OCI-LY7 (cell line): ENCODE results near the gene IGFBP1. TPM values are rescaled to one million over a fixed set of nuclear protein-coding genes. Genes with fewer than 3 reads are reported as not detected.

ENCODE experiments used
- BruUV-seq: library from RNA; stranded (reverse); fragments of 400-500 nt; replicated peaks from 2 replicates; lab custom pipeline; 2021; lab: Mats Ljungman, UMichigan
- CTCF ChIA-PET: fragments of 300-600 bp; sonication (Branson Sonifier 250); formaldehyde crosslinking; loops from one replicate; lab custom pipeline; 2022; ENCODE audit warnings: antibody characterized with exemption; ENCODE audit not compliant: unreplicated experiment; lab: Charles Lee
- POLR2A ChIA-PET: fragments of 300-600 bp; sonication (Branson Sonifier 250); formaldehyde crosslinking; loops from one replicate; lab custom pipeline; 2022; ENCODE audit warnings: antibody characterized with exemption; lab: Charles Lee
- DNase-seq: peaks from one replicate; pipeline ENCODE4 v3.0.0-alpha.2; 2015; ENCODE audit warnings: low spot score
- H2AFZ ChIP-seq: fragments of 200-600 bp; sonication (generic), shearing (Covaris generic); 2 replicates; pipeline ENCODE4 v1.6.1; 2014; ENCODE audit warnings: mild to moderate bottlenecking, antibody characterized with exemption, low read length, moderate library complexity
- H3K27ac ChIP-seq: fragments of 200-600 bp; sonication (generic); 2 replicates; pipeline ENCODE4 v1.5.1; 2014; ENCODE audit warnings: mixed run types, low read depth, mild to moderate bottlenecking, moderate library complexity, low read length, inconsistent platforms; ENCODE audit not compliant: poor library complexity, severe bottlenecking
- H3K36me3 ChIP-seq: fragments of 200-600 bp; sonication (generic); 2 replicates; pipeline ENCODE4 v1.6.1; 2014; ENCODE audit warnings: mild to moderate bottlenecking, antibody characterized with exemption, low read length, moderate library complexity, mixed read lengths; ENCODE audit not compliant: insufficient read depth
- H3K4me1 ChIP-seq: fragments of 200-600 bp; sonication (generic); 2 replicates; pipeline ENCODE4 v1.5.1; 2014; ENCODE audit warnings: mild to moderate bottlenecking, low read length; ENCODE audit not compliant: insufficient read depth, poor library complexity, severe bottlenecking
- H3K4me2 ChIP-seq: fragments of 200-600 bp; sonication (generic); 2 replicates; pipeline ENCODE4 v1.6.1; 2014; ENCODE audit warnings: mild to moderate bottlenecking, low read length
- H3K4me3 ChIP-seq: fragments of 200-600 bp; sonication (generic); 2 replicates; pipeline ENCODE4 v1.5.1; 2014; ENCODE audit warnings: mild to moderate bottlenecking, low read depth, low read length; ENCODE audit not compliant: poor library complexity, severe bottlenecking
- H3K79me2 ChIP-seq: fragments of 200-600 bp; sonication (generic); 2 replicates; pipeline ENCODE4 v1.6.1; 2016; ENCODE audit warnings: low read depth, mild to moderate bottlenecking, low read length, moderate library complexity, mixed read lengths; ENCODE audit not compliant: insufficient read depth
- H3K9me2 ChIP-seq: fragments of 200-600 bp; sonication (generic); 2 replicates; pipeline ENCODE4 v1.6.1; 2016; ENCODE audit warnings: mild to moderate bottlenecking, low read length, mixed read lengths; ENCODE audit not compliant: insufficient read depth
- H3K9me3 ChIP-seq: fragments of 200-600 bp; sonication (generic); 2 replicates; pipeline ENCODE4 v1.6.1; 2014; ENCODE audit warnings: mild to moderate bottlenecking, mixed run types, low read length, mixed read lengths
- H4K20me1 ChIP-seq: fragments of 200-600 bp; sonication (generic); 2 replicates; pipeline ENCODE4 v1.6.1; 2014; ENCODE audit warnings: mild to moderate bottlenecking, antibody characterized with exemption, low read length, moderate library complexity, mixed read lengths; ENCODE audit not compliant: insufficient read depth
- EZH2phosphoT487 ChIP-seq: fragments of 200-600 bp; sonication (generic); IDR thresholded peaks from 2 replicates; pipeline ENCODE4 v1.6.1; 2018; ENCODE audit warnings: low read depth, borderline replicate concordance, mild to moderate bottlenecking, mixed run types, antibody characterized with exemption, low read length, moderate library complexity, mixed read lengths
- intact Hi-C: fragments of 100-400 bp; cut with micrococcal nuclease; formaldehyde crosslinking; loops from one replicate; pipeline ENCODE4 v1.10.0; 2022; ENCODE audit not compliant: unreplicated experiment
- total RNA-seq, 2 experiments: library from RNA; depleted of rRNA in 1 of 2; stranded (reverse); fragments of >200 nt in 1 of 2; shearing (Covaris generic) in 1 of 2; gene quantifications; 2 replicates each; pipeline ENCODE4 v1.2.3, GENCODE V29; 2014 to 2022
- TF ChIP-seq, protein P1 (sequence below): fragments of 200-600 bp; sonication (generic); conservative IDR thresholded peaks from 2 replicates; pipeline ENCODE4 v1.5.1; 2014; ENCODE audit warnings: mild to moderate bottlenecking, antibody characterized with exemption, low read length, moderate library complexity, mixed read lengths

IGFBP1 gene
- total RNA-seq, 2 experiments from 2014 or later: not detected

DNA sequence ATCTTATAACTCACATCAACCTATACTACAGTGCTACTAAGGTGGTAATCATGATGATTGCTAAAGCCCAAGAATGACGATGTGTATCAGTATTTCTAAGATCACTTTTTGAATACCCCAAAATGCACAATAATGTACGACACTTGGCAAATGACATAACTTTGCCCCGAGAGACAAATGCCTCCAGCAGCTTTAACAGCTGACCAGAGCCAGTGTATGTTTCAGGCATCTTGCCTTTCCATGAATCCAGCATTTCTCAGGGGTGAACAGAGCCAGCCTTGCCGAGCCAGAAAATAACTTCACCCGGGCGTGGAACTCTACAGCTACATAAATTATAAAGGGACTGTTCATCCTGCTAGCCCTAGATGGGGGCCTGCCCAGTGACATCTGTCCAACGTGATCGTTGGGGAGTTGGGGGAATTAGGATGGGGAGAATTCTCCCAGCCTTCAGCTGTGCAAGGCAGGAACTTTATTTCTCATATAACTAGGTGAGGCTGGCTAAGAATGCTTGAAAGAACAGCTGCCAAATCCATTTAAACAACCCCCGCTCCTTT lies 31.0 kb downstream of the IGFBP1 start:
- POLR2A ChIA-PET: no interaction called here
- no peak for TF ChIP-seq EZH2phosphoT487
- TF ChIP-seq, protein P1, sequence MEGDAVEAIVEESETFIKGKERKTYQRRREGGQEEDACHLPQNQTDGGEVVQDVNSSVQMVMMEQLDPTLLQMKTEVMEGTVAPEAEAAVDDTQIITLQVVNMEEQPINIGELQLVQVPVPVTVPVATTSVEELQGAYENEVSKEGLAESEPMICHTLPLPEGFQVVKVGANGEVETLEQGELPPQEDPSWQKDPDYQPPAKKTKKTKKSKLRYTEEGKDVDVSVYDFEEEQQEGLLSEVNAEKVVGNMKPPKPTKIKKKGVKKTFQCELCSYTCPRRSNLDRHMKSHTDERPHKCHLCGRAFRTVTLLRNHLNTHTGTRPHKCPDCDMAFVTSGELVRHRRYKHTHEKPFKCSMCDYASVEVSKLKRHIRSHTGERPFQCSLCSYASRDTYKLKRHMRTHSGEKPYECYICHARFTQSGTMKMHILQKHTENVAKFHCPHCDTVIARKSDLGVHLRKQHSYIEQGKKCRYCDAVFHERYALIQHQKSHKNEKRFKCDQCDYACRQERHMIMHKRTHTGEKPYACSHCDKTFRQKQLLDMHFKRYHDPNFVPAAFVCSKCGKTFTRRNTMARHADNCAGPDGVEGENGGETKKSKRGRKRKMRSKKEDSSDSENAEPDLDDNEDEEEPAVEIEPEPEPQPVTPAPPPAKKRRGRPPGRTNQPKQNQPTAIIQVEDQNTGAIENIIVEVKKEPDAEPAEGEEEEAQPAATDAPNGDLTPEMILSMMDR: no peak
- H3K4me2 ChIP-seq: no peak overlapping the region
- H3K4me3 ChIP-seq: no peak overlapping the region
- peaks cover 4% of the 10 kb centered on the region for H3K4me1 ChIP-seq
- no peaks in the 10 kb centered on the region for H3K36me3 ChIP-seq
- no peak overlapping the region for H2AFZ ChIP-seq
- no peak overlapping the region for H3K27ac ChIP-seq
- no peaks in the 10 kb centered on the region for H3K9me3 ChIP-seq
- CTCF ChIA-PET: no interaction called here
- no peaks in the 10 kb centered on the region for H3K9me2 ChIP-seq
- H4K20me1 ChIP-seq: no peaks in the 10 kb centered on the region
- H3K79me2 ChIP-seq: no peaks in the 10 kb centered on the region
- intact Hi-C loops: loop anchor here (10.0 kb wide), 1 partner anchor 1335 kb away; no protein-coding TSS in a partner anchor
- no peak for DNase-seq
- BruUV-seq: no TSS peak

- TF ChIP-seq EZH2phosphoT487: no peak
- TF ChIP-seq, protein P1: no peak
- no peak overlapping the region for H3K4me3 ChIP-seq
- H4K20me1 ChIP-seq: no peaks in the 10 kb centered on the region
- DNase-seq: no peak
- H2AFZ ChIP-seq: no peak overlapping the region
- H3K9me2 ChIP-seq: no peaks in the 10 kb centered on the region
- intact Hi-C loops: loop anchor here (10.0 kb wide), 3 partner anchors 435 to 1335 kb away; no protein-coding TSS in a partner anchor
- H3K4me2 ChIP-seq: no peak overlapping the region
- H3K27ac ChIP-seq: no peak overlapping the region
- no peaks in the 10 kb centered on the region for H3K36me3 ChIP-seq
- H3K9me3 ChIP-seq: no peaks in the 10 kb centered on the region
- ChIA-PET POLR2A (no interaction called here), CTCF (no interaction called here)
- BruUV-seq: no TSS peak
- H3K4me1 ChIP-seq: peaks cover 4% of the 10 kb centered on the region
- H3K79me2 ChIP-seq: no peaks in the 10 kb centered on the region
Measured at GRCh38 chr7:45919993-45920459, 31.7 kb downstream of the IGFBP1 start.
